ENCODE data around the gene KLRG1.

GRCh38 chr12:9022592-9022991 is 33.2 kb downstream of the KLRG1 start:
- TF ChIP-seq POLR2A (IDR thresholded peaks at IDR 0.05) (no peak), CTCF (IDR thresholded peaks at IDR 0.05) (no peak), POLR2AphosphoS5 (IDR thresholded peaks at IDR 0.05) (no peak)
